SIG-M5 (cell line): ENCODE data around the gene GRID2IP.
A peak's percentile ranks its signal among the peaks of the same experiment; 100 is the strongest.
"Not testable (repeated sequence)": the region's sequence is repeated elsewhere in the genome, so short reads cannot be mapped to it uniquely, and the experiment has no call there.

Source experiments
- DNase-seq: peaks from one replicate; lab custom pipeline; 2025; lab: John Stamatoyannopoulos, UW

The GRID2IP gene

GRCh38 chr7:6551016-6551511 is at the start of gene GRID2IP:
Gene GRID2IP (minus strand): TSS chr7:6551461. CDS start chr7:6551436, 25 bp downstream.
- DNase-seq = no peak

GRCh38 chr7:6600093-6600492 is 48.8 kb upstream of the GRID2IP start:
- DNase-seq = no peak

GRCh38 chr7:6590645-6591110 is 39.4 kb upstream of the GRID2IP start:
- DNase-seq = no peak

GRCh38 chr7:6589829-6590644 is 38.8 kb upstream of the GRID2IP start, which contains the start of gene INTS15:
Gene INTS15 (plus strand): TSS chr7:6590021. CDS start chr7:6590284, 263 bp downstream.
- DNase-seq = no peak

- no peak for DNase-seq
Observed at GRCh38 chr7:6589151-6589828, 38.0 kb upstream of the GRID2IP start.

GRCh38 chr7:6588566-6588965 is 37.3 kb upstream of the GRID2IP start:
- no peak for DNase-seq

GRCh38 chr7:6585746-6586432 is 34.6 kb upstream of the GRID2IP start:
- DNase-seq = not testable (repeated sequence)

GRCh38 chr7:6579446-6579845 is 28.2 kb upstream of the GRID2IP start:
- DNase-seq = peak; percentile 32

GRCh38 chr7:6578114-6579084 is 27.1 kb upstream of the GRID2IP start:
- no peak for DNase-seq

GRCh38 chr7:6577369-6578113 is 26.3 kb upstream of the GRID2IP start, which contains the start of gene ZDHHC4:
Gene ZDHHC4 (plus strand): TSS chr7:6577454. CDS start chr7:6580562, 3,108 bp downstream.
- DNase-seq = peak; percentile 14

GRCh38 chr7:6576867-6577368 is 25.7 kb upstream of the GRID2IP start:
- not testable (repeated sequence) for DNase-seq

GRCh38 chr7:6576024-6576866 is 25.0 kb upstream of the GRID2IP start:
- DNase-seq = no peak

- no peak for DNase-seq
Observed at GRCh38 chr7:6575281-6576023, 24.2 kb upstream of the GRID2IP start.

- no peak for DNase-seq
Observed at GRCh38 chr7:6571160-6571779, 20.0 kb upstream of the GRID2IP start.

- DNase-seq = no peak
Observed at GRCh38 chr7:6567886-6568285, 16.6 kb upstream of the GRID2IP start.

- DNase-seq = no peak
Observed at GRCh38 chr7:6565655-6566054, 14.4 kb upstream of the GRID2IP start.

GRCh38 chr7:6563936-6564770 is 12.9 kb upstream of the GRID2IP start:
- DNase-seq = no peak
